OCI-LY1 (cell line): ENCODE measurements around the gene ARFGAP1.

Experiments used
- H2AFZ ChIP-seq: fragments of 200-600 bp; sonication (generic), shearing (Covaris generic); 2 replicates; pipeline ENCODE4 v1.6.0; 2014; ENCODE audit warnings: antibody characterized with exemption, mild to moderate bottlenecking, low read length
- H3F3A ChIP-seq: fragments of 200-600 bp; sonication (generic), shearing (Covaris generic); 2 replicates; pipeline ENCODE4 v1.6.0; 2014; ENCODE audit warnings: mild to moderate bottlenecking, antibody characterized with exemption, low read length, moderate library complexity; ENCODE audit not compliant: insufficient read depth
- H3K27ac ChIP-seq: fragments of 200-600 bp; sonication (generic); 2 replicates; pipeline ENCODE4 v1.5.1; 2014; ENCODE audit warnings: low read length, mixed run types, mild to moderate bottlenecking, low read depth; ENCODE audit not compliant: poor library complexity, severe bottlenecking
- H3K27me3 ChIP-seq: fragments of 200-600 bp; sonication (generic); 2 replicates; pipeline ENCODE4 v1.6.0; 2014; ENCODE audit warnings: antibody characterized with exemption, mild to moderate bottlenecking, low read length, moderate library complexity; ENCODE audit not compliant: insufficient read depth
- H3K36me3 ChIP-seq: fragments of 200-600 bp; sonication (generic); 2 replicates; pipeline ENCODE4 v1.6.1; 2014; ENCODE audit warnings: mild to moderate bottlenecking, antibody characterized with exemption, low read length, moderate library complexity, mixed read lengths; ENCODE audit not compliant: insufficient read depth
- H3K4me1 ChIP-seq: fragments of 200-600 bp; sonication (generic); 2 replicates; pipeline ENCODE4 v1.5.1; 2014; ENCODE audit warnings: mild to moderate bottlenecking, low read length, moderate library complexity; ENCODE audit not compliant: insufficient read depth, severe bottlenecking
- H3K4me2 ChIP-seq: fragments of 200-600 bp; sonication (generic), shearing (Covaris generic); 2 replicates; pipeline ENCODE4 v1.6.1; 2014; ENCODE audit warnings: low read length
- H3K4me3 ChIP-seq: fragments of 200-600 bp; sonication (generic); 2 replicates; pipeline ENCODE4 v1.5.1; 2014; ENCODE audit warnings: low read length, low read depth, mild to moderate bottlenecking, mixed read lengths; ENCODE audit not compliant: poor library complexity, severe bottlenecking
- H3K79me2 ChIP-seq: fragments of 200-600 bp; shearing (Covaris generic); 2 replicates; pipeline ENCODE4 v1.6.1; 2016; ENCODE audit warnings: mixed run types, low read length, mixed read lengths; ENCODE audit not compliant: insufficient read depth
- H3K9ac ChIP-seq: fragments of 200-600 bp; sonication (generic), shearing (Covaris generic); 2 replicates; pipeline ENCODE4 v1.6.1; 2014; ENCODE audit warnings: mild to moderate bottlenecking, low read length, mixed read lengths
- H3K9me2 ChIP-seq: fragments of 200-600 bp; sonication (generic), shearing (Covaris generic); 2 replicates; pipeline ENCODE4 v1.6.1; 2014; ENCODE audit warnings: low read depth, mild to moderate bottlenecking, low read length, mixed read lengths
- H3K9me3 ChIP-seq: fragments of 200-600 bp; shearing (Covaris generic); 2 replicates; pipeline ENCODE4 v1.6.1; 2014; ENCODE audit warnings: low read length, mixed read lengths
- H4K20me1 ChIP-seq: fragments of 200-600 bp; sonication (generic), shearing (Covaris generic); 2 replicates; pipeline ENCODE4 v1.6.0; 2016; ENCODE audit warnings: mild to moderate bottlenecking, low read length; ENCODE audit not compliant: insufficient read depth
- EZH2 ChIP-seq: fragments of 200-600 bp; sonication (generic), shearing (Covaris generic); IDR thresholded peaks from 2 replicates; pipeline ENCODE4 v1.8.0; 2017; ENCODE audit warnings: borderline replicate concordance, mixed run types, mild to moderate bottlenecking, antibody characterized with exemption, low read length, moderate library complexity, mixed read lengths
- TF ChIP-seq, protein P1 (sequence below): fragments of 200-600 bp; sonication (generic), shearing (Covaris generic); IDR thresholded peaks from 2 replicates; pipeline ENCODE4 v1.5.1; 2017; ENCODE audit warnings: mild to moderate bottlenecking, antibody characterized with exemption, low read length, moderate library complexity, mixed read lengths

The ARFGAP1 gene

GRCh38 chr20:63297371-63297781 lies 24.8 kb downstream of the ARFGAP1 start:
- no peaks in the 10 kb centered on the region for H3K36me3 ChIP-seq
- H3F3A ChIP-seq, result no peaks in the 10 kb centered on the region
- no peak overlapping the region for H3K27ac ChIP-seq
- no peak overlapping the region for H3K9ac ChIP-seq
- H3K27me3 ChIP-seq, result no peaks in the 10 kb centered on the region; the same call in 1 of the 2 replicates
- H3K4me3 ChIP-seq, result no peak overlapping the region
- H2AFZ ChIP-seq, result no peak overlapping the region
- H3K9me2 ChIP-seq, result no peaks in the 10 kb centered on the region
- no peaks in the 10 kb centered on the region for H3K9me3 ChIP-seq
- H3K4me1 ChIP-seq, result no peaks in the 10 kb centered on the region
- no peaks in the 10 kb centered on the region for H4K20me1 ChIP-seq
- H3K4me2 ChIP-seq, result no peak overlapping the region
- TF ChIP-seq, protein P1, sequence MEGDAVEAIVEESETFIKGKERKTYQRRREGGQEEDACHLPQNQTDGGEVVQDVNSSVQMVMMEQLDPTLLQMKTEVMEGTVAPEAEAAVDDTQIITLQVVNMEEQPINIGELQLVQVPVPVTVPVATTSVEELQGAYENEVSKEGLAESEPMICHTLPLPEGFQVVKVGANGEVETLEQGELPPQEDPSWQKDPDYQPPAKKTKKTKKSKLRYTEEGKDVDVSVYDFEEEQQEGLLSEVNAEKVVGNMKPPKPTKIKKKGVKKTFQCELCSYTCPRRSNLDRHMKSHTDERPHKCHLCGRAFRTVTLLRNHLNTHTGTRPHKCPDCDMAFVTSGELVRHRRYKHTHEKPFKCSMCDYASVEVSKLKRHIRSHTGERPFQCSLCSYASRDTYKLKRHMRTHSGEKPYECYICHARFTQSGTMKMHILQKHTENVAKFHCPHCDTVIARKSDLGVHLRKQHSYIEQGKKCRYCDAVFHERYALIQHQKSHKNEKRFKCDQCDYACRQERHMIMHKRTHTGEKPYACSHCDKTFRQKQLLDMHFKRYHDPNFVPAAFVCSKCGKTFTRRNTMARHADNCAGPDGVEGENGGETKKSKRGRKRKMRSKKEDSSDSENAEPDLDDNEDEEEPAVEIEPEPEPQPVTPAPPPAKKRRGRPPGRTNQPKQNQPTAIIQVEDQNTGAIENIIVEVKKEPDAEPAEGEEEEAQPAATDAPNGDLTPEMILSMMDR, result no peak
- no peak for TF ChIP-seq EZH2
- H3K79me2 ChIP-seq, result no peaks in the 10 kb centered on the region

DNA sequence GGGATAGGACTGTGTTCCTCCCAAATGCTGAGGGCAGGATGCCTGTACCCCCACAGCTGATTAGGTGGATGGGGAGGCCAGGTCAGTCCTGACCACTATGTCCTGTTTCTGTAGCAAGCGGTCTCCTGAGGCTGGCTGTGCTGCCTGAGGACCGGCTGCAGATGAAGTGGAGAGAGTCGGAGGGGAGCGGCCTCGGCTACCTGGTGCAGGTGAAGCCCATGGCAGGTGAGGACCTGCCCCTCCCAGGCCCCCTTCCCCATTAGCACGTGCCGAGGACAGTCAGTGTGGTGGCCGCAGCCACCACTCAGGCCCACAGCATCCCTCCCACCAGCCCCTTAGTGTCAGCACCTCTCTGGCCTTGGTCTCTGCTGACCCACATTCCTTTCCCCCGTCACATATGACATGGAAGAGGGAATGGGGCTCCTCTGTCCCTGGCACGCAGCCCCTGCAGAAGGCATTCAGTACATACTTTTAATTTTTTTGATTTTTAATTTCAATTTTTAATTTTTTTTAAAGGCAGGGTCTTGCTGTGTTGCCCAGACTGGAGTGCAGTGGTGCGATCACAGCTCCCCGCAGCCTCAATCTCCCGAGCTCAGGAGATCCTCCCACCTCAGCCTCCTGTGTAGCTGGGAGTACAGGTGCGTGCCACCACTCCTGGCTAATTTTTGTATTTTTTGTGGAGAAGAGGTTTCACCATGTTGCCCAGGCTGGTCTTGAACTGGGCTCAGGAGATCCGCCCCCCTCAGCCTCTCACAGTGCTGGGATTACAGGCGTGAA lies 25.4 kb downstream of the ARFGAP1 start:
- H3K4me1 ChIP-seq, result no peaks in the 10 kb centered on the region
- H2AFZ ChIP-seq, result no peak overlapping the region
- no peaks in the 10 kb centered on the region for H3F3A ChIP-seq
- H3K79me2 ChIP-seq, result no peaks in the 10 kb centered on the region
- no peaks in the 10 kb centered on the region for H4K20me1 ChIP-seq
- H3K4me3 ChIP-seq, result no peak overlapping the region
- no peaks in the 10 kb centered on the region for H3K36me3 ChIP-seq
- H3K4me2 ChIP-seq, result no peak overlapping the region
- H3K27me3 ChIP-seq, result no peaks in the 10 kb centered on the region; the same call in 1 of the 2 replicates
- H3K9ac ChIP-seq, result no peak overlapping the region
- no peak for TF ChIP-seq EZH2
- TF ChIP-seq, protein P1, result no peak
- H3K9me3 ChIP-seq, result no peaks in the 10 kb centered on the region
- H3K9me2 ChIP-seq, result no peaks in the 10 kb centered on the region
- no peak overlapping the region for H3K27ac ChIP-seq

GRCh38 chr20:63298731-63299312 lies 26.2 kb downstream of the ARFGAP1 start:
- H3K4me1 ChIP-seq, result no peaks in the 10 kb centered on the region
- no peaks in the 10 kb centered on the region; the same call in 1 of the 2 replicates for H3K27me3 ChIP-seq
- H2AFZ ChIP-seq, result no peak overlapping the region

More at GRCh38 chr20:63298731-63299312, 26.2 kb downstream of the ARFGAP1 start:
- TF ChIP-seq, protein P1, result no peak
- TF ChIP-seq EZH2, result no peak
- Histone ChIP-seq H3K36me3 (no peaks in the 10 kb centered on the region), H3K4me2 (no peak overlapping the region), H3K79me2 (no peaks in the 10 kb centered on the region), H3K27ac (no peak overlapping the region), H3K9ac (no peak overlapping the region), H3F3A (no peaks in the 10 kb centered on the region), H3K9me3 (no peaks in the 10 kb centered on the region), H3K9me2 (no peaks in the 10 kb centered on the region), H4K20me1 (no peaks in the 10 kb centered on the region), H3K4me3 (no peak overlapping the region)
